HepG2 (cell line): ENCODE results near the gene GPATCH8. TPM values are rescaled to one million over a fixed set of nuclear protein-coding genes. Genes with fewer than 3 reads are reported as not detected.

Experiments
- ATAC-seq: fragments of 200-7000 bp; cut with Tn5 transposase; 3 replicates; pipeline ENCODE4 v1.9.1; 2020; ENCODE audit warnings: mild to moderate bottlenecking, moderate library complexity
- BruUV-seq: library from RNA; stranded (reverse); fragments of 400-500 nt; replicated peaks from 2 replicates; lab custom pipeline; 2021; lab: Mats Ljungman, UMichigan
- CTCF ChIA-PET: fragments of 300-600 bp; formaldehyde crosslinking; extraction: SDS; loops from one replicate; lab custom pipeline; 2021; ENCODE audit warnings: low total read pairs, inconsistent platforms, low intra/inter-chr PET ratio; lab: Yijun Ruan, JAX
- POLR2A ChIA-PET: fragments of 350-600 bp; sonication (Branson Sonifier 250); formaldehyde crosslinking; loops from one replicate; lab custom pipeline; 2020; ENCODE audit warnings: antibody characterized with exemption, inconsistent platforms; lab: Yijun Ruan, JAX
- DNase-seq: peaks from one replicate; pipeline ENCODE4 v3.0.0-alpha.2; 2015; ENCODE audit warnings: low spot score
- FAIRE-seq: peaks from 3 replicates; lab custom pipeline; 2011; peaks lifted over from hg19 to GRCh38; lab: Jason Lieb, UNC
- H2AFZ ChIP-seq: one replicate; pipeline ENCODE4 v1.6.1; 2011; ENCODE audit warnings: low read length, inconsistent platforms
- H3K27ac ChIP-seq: fragments of 300-600 bp; 3 replicates; pipeline ENCODE4 v1.8.0; 2011; ENCODE audit warnings: mixed run types, mild to moderate bottlenecking, mixed read lengths, low read length, inconsistent platforms; ENCODE audit not compliant: insufficient read depth; ENCODE audit errors: extremely low read length
- H3K27me3 ChIP-seq, 2 experiments: fragments of 200-600 bp in 1 of 2; 2 replicates in 1 of 2; 3 replicates in 1 of 2; pipeline versions ENCODE4 v1.6.0 to v1.8.0; 2011; ENCODE audit warnings: low read length in 2 of 2, mild to moderate bottlenecking in 2 of 2, moderate library complexity in 2 of 2, inconsistent platforms in 1 of 2; ENCODE audit not compliant: insufficient read depth in 2 of 2, control insufficient read depth in 1 of 2
- H3K36me3 ChIP-seq, 2 experiments: fragments of 200-600 bp in 1 of 2; replicated peaks in 1 of 2; 2 replicates in 1 of 2; 3 replicates in 1 of 2; pipeline versions ENCODE4 v1.5.1 to v1.8.0; 2011; ENCODE audit warnings: low read length in 2 of 2, inconsistent platforms in 1 of 2; ENCODE audit not compliant: insufficient read depth in 2 of 2, control insufficient read depth in 1 of 2
- H3K4me1 ChIP-seq: 2 replicates; pipeline ENCODE4 v1.5.1; 2012; ENCODE audit warnings: low read length, inconsistent platforms; ENCODE audit not compliant: insufficient read depth
- H3K4me2 ChIP-seq: 2 replicates; pipeline ENCODE4 v1.6.0; 2011; ENCODE audit warnings: low read depth, low read length, inconsistent platforms
- H3K4me3 ChIP-seq, 3 experiments: fragments of 200-600 bp in 1 of 3; sonication (generic), shearing (Covaris generic) in 1 of 3; replicated peaks in 1 of 3; 2 replicates each; pipeline ENCODE4 v1.5.1; 2011 to 2016; ENCODE audit warnings: low read length in 3 of 3, inconsistent platforms in 2 of 3, low read depth in 2 of 3, mild to moderate bottlenecking in 2 of 3, control low read depth in 1 of 3, mixed read lengths in 1 of 3; ENCODE audit not compliant: insufficient read depth in 1 of 3
- H3K79me2 ChIP-seq: one replicate; pipeline ENCODE4 v1.6.1; 2011; ENCODE audit warnings: low read length, inconsistent platforms; ENCODE audit not compliant: insufficient read depth
- H3K9ac ChIP-seq: 2 replicates; pipeline ENCODE4 v1.6.0; 2011; ENCODE audit warnings: mild to moderate bottlenecking, low read depth, low read length, inconsistent platforms; ENCODE audit not compliant: insufficient read depth
- H3K9me3 ChIP-seq: 2 replicates; pipeline ENCODE4 v1.5.1; 2012; ENCODE audit warnings: mild to moderate bottlenecking, low read length
- H4K20me1 ChIP-seq: 2 replicates; pipeline ENCODE4 v1.6.0; 2011; ENCODE audit warnings: inconsistent platforms, mild to moderate bottlenecking, low read length, moderate library complexity; ENCODE audit not compliant: insufficient read depth
- ATF1 ChIP-seq: IDR thresholded peaks from 2 replicates; pipeline ENCODE4 v1.6.1; 2016; ENCODE audit warnings: mild to moderate bottlenecking, control low read depth
- HIVEP1 ChIP-seq: sonication (generic); formaldehyde crosslinking; IDR thresholded peaks from 2 replicates; pipeline ENCODE4 v1.4.0; 2020; ENCODE audit warnings: mild to moderate bottlenecking, missing genetic modification reagents
- JDP2 ChIP-seq: sonication (generic); formaldehyde crosslinking; IDR thresholded peaks from 2 replicates; pipeline ENCODE4 v1.8.1; 2022; ENCODE audit warnings: missing genetic modification reagents, borderline replicate concordance
- KMT2B ChIP-seq: IDR thresholded peaks from 2 replicates; pipeline ENCODE4 v1.6.1; 2016; ENCODE audit warnings: missing genetic modification reagents, missing compliant biosample characterization
- MTERF4 ChIP-seq: sonication (generic); formaldehyde crosslinking; IDR thresholded peaks from 2 replicates; pipeline ENCODE4 v1.8.0; 2023; ENCODE audit warnings: mild to moderate bottlenecking, missing genetic modification reagents
- NONO ChIP-seq, 2 experiments: fragments of 450-650 bp in 1 of 2; sonication (generic) in 1 of 2; formaldehyde crosslinking in 1 of 2; IDR thresholded peaks in 1 of 2; conservative IDR thresholded peaks in 1 of 2; 2 replicates each; pipeline versions ENCODE4 v1.6.1 to v1.8.0; 2017 to 2022; ENCODE audit warnings: mild to moderate bottlenecking in 1 of 2, missing genetic modification reagents in 1 of 2, moderate library complexity in 1 of 2
- PHB2 ChIP-seq: fragments of 450-650 bp; IDR thresholded peaks from 2 replicates; pipeline ENCODE4 v1.6.1; 2018; ENCODE audit not compliant: partially characterized antibody
- PTBP1 ChIP-seq: fragments of 200-400 bp; formaldehyde crosslinking; IDR thresholded peaks from 2 replicates; pipeline ENCODE4 v1.6.1; 2018; ENCODE audit warnings: low read length, low read depth; ENCODE audit not compliant: poor library complexity, severe bottlenecking
- SRSF9 ChIP-seq: fragments of 200-400 bp; formaldehyde crosslinking; IDR thresholded peaks from 2 replicates; pipeline ENCODE4 v1.6.1; 2018; ENCODE audit warnings: borderline replicate concordance, mild to moderate bottlenecking, low read depth, low read length; ENCODE audit not compliant: insufficient read depth, poor library complexity, severe bottlenecking
- YEATS2 ChIP-seq: sonication (generic); formaldehyde crosslinking; IDR thresholded peaks from 2 replicates; pipeline ENCODE4 v1.4.0; 2020; ENCODE audit warnings: missing genetic modification reagents, borderline replicate concordance
- ZNF121 ChIP-seq: sonication (generic); formaldehyde crosslinking; IDR thresholded peaks from 2 replicates; pipeline ENCODE4 v1.5.0; 2020; ENCODE audit warnings: mild to moderate bottlenecking, missing genetic modification reagents
- ZNF430 ChIP-seq: sonication (generic); formaldehyde crosslinking; IDR thresholded peaks from 2 replicates; pipeline ENCODE4 v1.9.0; 2021; ENCODE audit warnings: mild to moderate bottlenecking, missing genetic modification reagents
- WGBS: methylation state at CpG from one replicate; pipeline ENCODE4 v1.1.6; 2017; ENCODE audit warnings: low lambda C conversion rate; 5-methylcytosine and 5-hydroxymethylcytosine counted together
- in situ Hi-C: cut with HindIII; loops from 2 replicates; pipeline ENCODE4 v1.10.0; 2017; ENCODE audit warnings: low pct_unique_long_range_greater_than_20kb; ENCODE audit not compliant: extremely low pct_ligation_motif_present
- intact Hi-C: fragments of 100-400 bp; cut with micrococcal nuclease; formaldehyde crosslinking; loops from one replicate; pipeline ENCODE4 v1.10.0; 2022; ENCODE audit not compliant: unreplicated experiment
- polyA plus RNA-seq, 8 experiments: library from polyadenylated mRNA; depleted of rRNA in 3 of 8; stranded (reverse) in 7 of 8; unstranded in 1 of 8; fragments of >200 nt; fragmentation: Illumina TruSeq in 4 of 8; extraction: Trizol in 4 of 8; gene quantifications; 2 replicates each; pipeline versions ENCODE4 v1.2.1 to v1.2.3, GENCODE V29; 2011 to 2016; ENCODE audit warnings: low read depth in 4 of 8, missing spikeins in 1 of 8, mixed read lengths in 1 of 8; ENCODE audit not compliant: insufficient read depth in 1 of 8
- total RNA-seq, 5 experiments: library from RNA; depleted of rRNA; stranded (reverse); fragments of >200 nt; fragmentation: Illumina TruSeq; extraction: Trizol; gene quantifications; 2 replicates each; pipeline ENCODE4 v1.2.3, GENCODE V29; 2016; ENCODE audit warnings: low read depth in 1 of 5
- TF ChIP-seq, protein P1 (sequence below): sonication (generic); formaldehyde crosslinking; IDR thresholded peaks from 2 replicates; pipeline ENCODE4 v1.4.0; 2020; ENCODE audit warnings: missing genetic modification reagents, mild to moderate bottlenecking, borderline replicate concordance
- TF ChIP-seq, protein P2 (sequence below), 2 experiments: sonication (generic) in 1 of 2; formaldehyde crosslinking in 1 of 2; IDR thresholded peaks; 2 replicates each; pipeline versions ENCODE4 v1.6.1 to v1.9.0; 2014 to 2022; ENCODE audit warnings: antibody characterized with exemption in 1 of 2, borderline replicate concordance in 1 of 2, inconsistent platforms in 1 of 2, low read depth in 1 of 2, missing genetic modification reagents in 1 of 2

The GPATCH8 gene
- total and polyA plus RNA-seq, 2 of the 13 experiments (the other 11 are each of a cell fraction or from before 2014, with no cell fraction given), result 20.7 to 21.5 TPM

DNA sequence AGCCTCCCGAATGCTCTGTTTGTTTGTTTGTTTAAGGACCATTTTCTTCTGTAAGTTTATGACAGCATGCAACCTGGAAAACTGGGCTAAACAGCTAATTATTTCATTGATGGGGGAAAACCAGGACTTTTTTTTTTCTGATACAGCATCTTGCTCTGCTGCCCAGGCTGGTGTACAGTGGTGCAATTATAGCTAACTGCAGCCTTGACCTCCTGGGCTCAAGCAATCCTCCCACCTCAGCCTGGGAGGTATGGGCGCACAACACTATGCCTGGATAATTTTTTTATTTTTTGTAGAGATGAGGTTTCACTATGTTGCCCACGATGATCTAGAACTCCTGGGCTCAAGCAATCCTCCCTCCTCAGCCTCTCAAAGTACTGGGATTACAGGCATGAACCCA lies 37.3 kb downstream of the GPATCH8 start (continued):
- TF ChIP-seq, protein P1, sequence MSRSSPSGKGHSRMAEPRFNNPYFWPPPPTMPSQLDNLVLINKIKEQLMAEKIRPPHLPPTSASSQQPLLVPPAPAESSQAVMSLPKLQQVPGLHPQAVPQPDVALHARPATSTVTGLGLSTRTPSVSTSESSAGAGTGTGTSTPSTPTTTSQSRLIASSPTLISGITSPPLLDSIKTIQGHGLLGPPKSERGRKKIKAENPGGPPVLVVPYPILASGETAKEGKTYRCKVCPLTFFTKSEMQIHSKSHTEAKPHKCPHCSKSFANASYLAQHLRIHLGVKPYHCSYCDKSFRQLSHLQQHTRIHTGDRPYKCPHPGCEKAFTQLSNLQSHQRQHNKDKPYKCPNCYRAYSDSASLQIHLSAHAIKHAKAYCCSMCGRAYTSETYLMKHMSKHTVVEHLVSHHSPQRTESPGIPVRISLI (CRISPR knock-in tag), result peak; percentile 44; the same call in 1 of the 2 replicates
- peak; percentile 89 for TF ChIP-seq ZNF121 (CRISPR knock-in tag)

GRCh38 chr17:44465276-44465675 lies 37.9 kb downstream of the GPATCH8 start:
- peaks cover 4% of the 10 kb centered on the region; the same call in 1 of the 2 replicates for H4K20me1 ChIP-seq
- no peaks in the 10 kb centered on the region for H3K27me3 ChIP-seq
- ATAC-seq (no peak), DNase-seq (no peak), FAIRE-seq (no peak)
- intact Hi-C loops, result loop anchor here (5.0 kb wide), 1 partner anchor 37 kb away; the partner anchor contains the start of gene GPATCH8
- peaks cover 55% of the 10 kb centered on the region for H3K79me2 ChIP-seq
- H3K9me3 ChIP-seq, result no peaks in the 10 kb centered on the region
- in situ Hi-C loops, result no loop called here
- H3K4me2 ChIP-seq, result no peak overlapping the region
- H3K4me3 ChIP-seq, result no peak overlapping the region
- H3K27ac ChIP-seq, result no peak overlapping the region
- no TSS peak for BruUV-seq
- peaks cover 39% of the 10 kb centered on the region for H3K4me1 ChIP-seq
- H3K9ac ChIP-seq, result no peak overlapping the region
- ChIA-PET POLR2A (interaction anchor here (0.8 kb wide), 1 partner anchor 37 kb away, joined by 3 read pairs; no protein-coding TSS in a partner anchor), CTCF (no interaction called here)
- 93% methylated on average over 2 of the region's 2 CpGs for WGBS
- no peak overlapping the region for H2AFZ ChIP-seq
- peaks cover 3 to 5% of the 10 kb centered on the region in 2 experiments; a peak in 4 of 5 replicates for H3K36me3 ChIP-seq
- TF ChIP-seq YEATS2, result no peak
- no peak for TF ChIP-seq PTBP1
- TF ChIP-seq, protein P2, sequence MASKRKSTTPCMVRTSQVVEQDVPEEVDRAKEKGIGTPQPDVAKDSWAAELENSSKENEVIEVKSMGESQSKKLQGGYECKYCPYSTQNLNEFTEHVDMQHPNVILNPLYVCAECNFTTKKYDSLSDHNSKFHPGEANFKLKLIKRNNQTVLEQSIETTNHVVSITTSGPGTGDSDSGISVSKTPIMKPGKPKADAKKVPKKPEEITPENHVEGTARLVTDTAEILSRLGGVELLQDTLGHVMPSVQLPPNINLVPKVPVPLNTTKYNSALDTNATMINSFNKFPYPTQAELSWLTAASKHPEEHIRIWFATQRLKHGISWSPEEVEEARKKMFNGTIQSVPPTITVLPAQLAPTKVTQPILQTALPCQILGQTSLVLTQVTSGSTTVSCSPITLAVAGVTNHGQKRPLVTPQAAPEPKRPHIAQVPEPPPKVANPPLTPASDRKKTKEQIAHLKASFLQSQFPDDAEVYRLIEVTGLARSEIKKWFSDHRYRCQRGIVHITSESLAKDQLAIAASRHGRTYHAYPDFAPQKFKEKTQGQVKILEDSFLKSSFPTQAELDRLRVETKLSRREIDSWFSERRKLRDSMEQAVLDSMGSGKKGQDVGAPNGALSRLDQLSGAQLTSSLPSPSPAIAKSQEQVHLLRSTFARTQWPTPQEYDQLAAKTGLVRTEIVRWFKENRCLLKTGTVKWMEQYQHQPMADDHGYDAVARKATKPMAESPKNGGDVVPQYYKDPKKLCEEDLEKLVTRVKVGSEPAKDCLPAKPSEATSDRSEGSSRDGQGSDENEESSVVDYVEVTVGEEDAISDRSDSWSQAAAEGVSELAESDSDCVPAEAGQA (IDR thresholded peaks at IDR 0.05; ENCODE audit: low read depth), result no peak
- TF ChIP-seq, protein P2 (CRISPR knock-in tag; IDR thresholded peaks at IDR 0.05; ENCODE audit: borderline replicate concordance), result no peak
- no peak for TF ChIP-seq SRSF9
- no peak for TF ChIP-seq ZNF430 (CRISPR knock-in tag)
- TF ChIP-seq HIVEP1 (CRISPR knock-in tag), result no peak
- TF ChIP-seq MTERF4 (CRISPR knock-in tag), result no peak
- TF ChIP-seq PHB2, result no peak
- no peak for TF ChIP-seq NONO (IDR thresholded peaks at IDR 0.05)
- no peak for TF ChIP-seq NONO (CRISPR knock-in tag; conservative IDR thresholded peaks at IDR 0.05)
- TF ChIP-seq ATF1 (CRISPR knock-in tag), result no peak
- no peak for TF ChIP-seq JDP2
- no peak for TF ChIP-seq KMT2B
